ENCODE results near the gene FNIP2. TPM values are rescaled to one million over a fixed set of nuclear protein-coding genes. Genes with fewer than 3 reads are reported as not detected.
"Not testable (repeated sequence)": the region's sequence is repeated elsewhere in the genome, so short reads cannot be mapped to it uniquely, and the experiment has no call there.

FNIP2 gene
- total RNA-seq, 1 donor from 2014 or later, result 44.2 TPM

DNA sequence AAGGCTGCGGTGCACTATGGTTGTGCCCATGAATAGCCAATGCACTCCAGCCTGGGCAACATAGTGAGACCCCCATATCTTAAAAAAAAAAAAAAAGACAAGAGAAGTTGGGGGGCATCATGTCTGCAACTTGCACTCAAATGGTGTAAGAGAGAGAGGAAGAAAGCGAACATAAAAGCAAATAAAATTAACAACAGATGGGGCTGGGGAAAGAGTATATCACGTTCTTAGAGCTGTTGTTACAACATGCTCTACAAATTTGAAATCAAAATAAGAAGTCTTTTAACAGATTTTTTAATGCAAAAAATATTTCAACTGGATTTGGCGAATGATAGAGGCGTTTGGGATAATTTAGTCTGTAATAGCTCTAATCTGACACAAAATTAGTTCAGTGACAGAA is 144.9 kb downstream of the FNIP2 start:
- DNase-seq (ENCODE audit: low read depth), result no peak
- Histone ChIP-seq H3K4me3 (ENCODE audit: low read depth, low read length) (no peak overlapping the region), H3K27me3 (ENCODE audit: control insufficient read depth, insufficient read depth, low read length) (no peaks in the 10 kb centered on the region), H3K36me3 (ENCODE audit: control insufficient read depth, insufficient read depth, low read length) (no peaks in the 10 kb centered on the region)
- TF ChIP-seq, protein P1, sequence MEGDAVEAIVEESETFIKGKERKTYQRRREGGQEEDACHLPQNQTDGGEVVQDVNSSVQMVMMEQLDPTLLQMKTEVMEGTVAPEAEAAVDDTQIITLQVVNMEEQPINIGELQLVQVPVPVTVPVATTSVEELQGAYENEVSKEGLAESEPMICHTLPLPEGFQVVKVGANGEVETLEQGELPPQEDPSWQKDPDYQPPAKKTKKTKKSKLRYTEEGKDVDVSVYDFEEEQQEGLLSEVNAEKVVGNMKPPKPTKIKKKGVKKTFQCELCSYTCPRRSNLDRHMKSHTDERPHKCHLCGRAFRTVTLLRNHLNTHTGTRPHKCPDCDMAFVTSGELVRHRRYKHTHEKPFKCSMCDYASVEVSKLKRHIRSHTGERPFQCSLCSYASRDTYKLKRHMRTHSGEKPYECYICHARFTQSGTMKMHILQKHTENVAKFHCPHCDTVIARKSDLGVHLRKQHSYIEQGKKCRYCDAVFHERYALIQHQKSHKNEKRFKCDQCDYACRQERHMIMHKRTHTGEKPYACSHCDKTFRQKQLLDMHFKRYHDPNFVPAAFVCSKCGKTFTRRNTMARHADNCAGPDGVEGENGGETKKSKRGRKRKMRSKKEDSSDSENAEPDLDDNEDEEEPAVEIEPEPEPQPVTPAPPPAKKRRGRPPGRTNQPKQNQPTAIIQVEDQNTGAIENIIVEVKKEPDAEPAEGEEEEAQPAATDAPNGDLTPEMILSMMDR (IDR thresholded peaks at IDR 0.05; ENCODE audit: insufficient read depth, low read length, poor library complexity, severe bottlenecking), result no peak

DNA sequence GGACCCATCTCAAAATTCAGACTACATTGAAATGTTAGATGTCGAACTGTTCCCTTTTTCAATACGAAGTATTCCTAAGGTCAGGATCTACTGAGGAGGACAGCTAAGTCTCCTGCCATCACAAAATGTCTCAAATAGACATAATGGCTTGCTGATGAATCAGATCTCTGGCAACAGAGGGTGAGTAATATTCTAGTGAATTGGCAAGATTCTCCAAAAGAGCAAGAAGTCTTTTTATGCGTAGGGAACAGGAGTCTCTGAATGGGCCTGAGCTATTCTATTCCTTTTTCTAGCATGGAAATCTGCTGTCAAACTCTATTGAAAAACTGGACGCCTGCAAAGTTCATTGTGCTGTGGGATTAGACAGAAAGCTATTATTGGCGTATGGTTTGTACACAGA is 145.4 kb downstream of the FNIP2 start:
- Histone ChIP-seq H3K27me3 (ENCODE audit: control insufficient read depth, insufficient read depth, low read length) (no peaks in the 10 kb centered on the region), H3K36me3 (ENCODE audit: control insufficient read depth, insufficient read depth, low read length) (no peaks in the 10 kb centered on the region), H3K4me3 (ENCODE audit: low read depth, low read length) (no peak overlapping the region)
- DNase-seq (ENCODE audit: low read depth), result peak; percentile 42
- TF ChIP-seq, protein P1 (IDR thresholded peaks at IDR 0.05; ENCODE audit: insufficient read depth, low read length, poor library complexity, severe bottlenecking), result no peak

DNA sequence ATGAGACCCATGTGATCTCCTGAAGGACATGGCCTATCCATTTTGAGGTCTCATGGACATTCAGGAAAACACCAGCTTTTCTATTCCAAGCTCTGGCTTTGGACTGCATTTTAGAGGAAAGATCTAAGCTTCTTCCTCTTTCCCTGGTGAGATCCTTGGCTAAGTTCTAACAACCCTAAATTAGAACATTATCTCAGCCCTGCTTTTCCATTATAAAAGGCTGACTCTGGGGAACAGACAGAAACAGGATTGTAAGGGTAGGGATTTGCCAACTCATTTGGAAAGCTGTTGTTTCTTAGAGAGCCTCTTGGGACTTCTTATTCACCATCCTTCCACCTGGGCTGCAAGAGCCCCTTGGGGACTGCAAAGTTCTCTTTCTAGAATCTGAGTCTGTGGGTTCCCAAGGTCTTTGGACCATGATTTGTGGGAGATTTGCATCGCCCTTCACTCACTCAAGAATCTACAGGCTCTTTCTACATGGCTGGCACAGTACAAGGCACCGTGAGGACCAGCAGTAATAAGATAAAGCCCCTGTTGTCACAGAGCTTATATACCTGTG is 146.9 kb downstream of the FNIP2 start:
- DNase-seq (ENCODE audit: low read depth), result no peak
- H3K27me3 ChIP-seq (ENCODE audit: control insufficient read depth, insufficient read depth, low read length), result no peaks in the 10 kb centered on the region
- H3K4me3 ChIP-seq (ENCODE audit: low read depth, low read length), result no peak overlapping the region
- TF ChIP-seq, protein P1 (IDR thresholded peaks at IDR 0.05; ENCODE audit: insufficient read depth, low read length, poor library complexity, severe bottlenecking), result no peak
- H3K36me3 ChIP-seq (ENCODE audit: control insufficient read depth, insufficient read depth, low read length), result no peaks in the 10 kb centered on the region

DNA sequence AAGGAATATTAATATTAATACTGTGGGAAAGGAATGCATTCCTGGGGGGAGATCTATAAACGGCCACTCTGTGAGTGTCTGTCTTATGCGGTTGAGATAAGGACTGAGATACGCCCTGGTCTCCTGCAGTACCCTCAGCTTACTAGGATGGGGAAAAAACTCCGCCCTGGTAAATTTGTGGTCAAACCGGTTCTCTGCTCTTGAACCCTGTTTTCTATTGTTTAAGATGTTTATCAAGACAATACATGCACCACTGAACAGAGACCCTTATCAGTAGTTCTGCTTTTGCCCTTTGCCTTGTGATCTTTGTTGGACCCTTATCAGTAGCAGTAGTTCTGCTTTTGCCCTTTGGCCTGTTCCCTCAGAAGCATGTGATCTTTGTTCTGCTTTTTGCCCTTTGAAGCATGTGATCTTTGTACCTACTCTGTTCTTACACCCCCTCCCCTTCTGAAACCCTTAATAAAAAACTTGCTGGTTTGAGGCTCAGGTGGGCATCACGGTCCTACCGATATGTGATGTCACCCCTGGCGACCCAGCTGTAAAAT is 151.7 kb downstream of the FNIP2 start:
- DNase-seq (ENCODE audit: low read depth); H3K4me3 ChIP-seq (ENCODE audit: low read depth, low read length); H3K36me3 ChIP-seq (ENCODE audit: control insufficient read depth, insufficient read depth, low read length); H3K27me3 ChIP-seq (ENCODE audit: control insufficient read depth, insufficient read depth, low read length): not testable (repeated sequence)

DNA sequence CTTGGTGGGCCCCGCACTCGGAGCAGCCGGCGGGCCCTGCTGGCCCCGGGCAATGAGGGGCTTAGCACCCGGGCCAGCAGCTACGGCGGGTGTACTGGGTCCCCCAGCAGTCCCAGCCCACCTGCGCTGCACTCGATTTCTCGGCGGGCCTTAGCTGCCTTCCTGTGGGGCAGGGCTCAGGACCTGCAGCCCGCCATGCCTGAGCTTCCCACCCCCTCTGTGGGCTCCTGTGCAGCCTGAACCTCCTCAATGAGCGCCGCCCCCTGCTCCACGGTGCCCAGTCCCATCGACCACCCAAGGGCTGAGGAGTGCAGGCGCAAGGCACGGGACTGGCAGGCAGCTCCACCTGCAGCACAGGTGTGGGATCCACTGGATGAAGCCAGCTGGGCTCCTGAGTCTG is 158.9 kb downstream of the FNIP2 start:
- H3K36me3 ChIP-seq (ENCODE audit: control insufficient read depth, insufficient read depth, low read length); H3K27me3 ChIP-seq (ENCODE audit: control insufficient read depth, insufficient read depth, low read length); DNase-seq (ENCODE audit: low read depth); H3K4me3 ChIP-seq (ENCODE audit: low read depth, low read length): not testable (repeated sequence)

DNA sequence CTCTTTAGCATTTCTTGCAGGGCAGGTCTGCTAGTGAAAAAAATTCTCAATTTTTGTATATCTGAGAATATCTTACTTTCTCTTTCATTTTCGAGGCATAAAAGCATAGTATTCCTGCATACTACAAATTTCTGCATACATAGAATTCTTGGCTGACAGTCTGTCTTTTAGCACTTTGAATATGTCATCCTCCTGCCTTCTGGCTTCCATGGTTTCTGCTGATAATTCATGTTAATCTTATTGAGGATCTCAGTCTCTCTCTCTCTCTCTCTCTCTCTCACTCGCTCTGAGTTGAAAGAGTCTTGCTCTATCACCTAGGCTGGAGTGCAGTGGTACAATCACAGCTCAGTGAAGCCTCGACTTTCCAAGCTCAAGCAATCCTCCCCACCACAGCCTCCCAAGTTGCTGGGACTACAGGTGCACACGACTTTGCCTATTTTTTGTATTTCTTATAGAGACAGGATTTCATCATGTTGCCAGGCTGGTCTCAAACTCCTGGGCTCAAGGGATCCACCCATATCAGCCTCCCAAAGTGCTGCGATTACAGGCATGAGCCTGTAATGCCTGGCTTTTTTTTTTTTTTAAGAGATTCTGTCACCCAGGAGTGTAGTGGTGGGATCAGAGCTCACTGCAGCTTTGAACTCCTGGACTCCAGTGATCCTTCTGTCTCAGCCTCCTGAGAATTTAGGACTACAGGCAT is 161.3 kb downstream of the FNIP2 start:
- no peak for DNase-seq (ENCODE audit: low read depth)
- H3K36me3 ChIP-seq (ENCODE audit: control insufficient read depth, insufficient read depth, low read length), result no peaks in the 10 kb centered on the region
- TF ChIP-seq, protein P1 (IDR thresholded peaks at IDR 0.05; ENCODE audit: insufficient read depth, low read length, poor library complexity, severe bottlenecking), result no peak
- no peaks in the 10 kb centered on the region for H3K27me3 ChIP-seq (ENCODE audit: control insufficient read depth, insufficient read depth, low read length)
- no peak overlapping the region for H3K4me3 ChIP-seq (ENCODE audit: low read depth, low read length)

DNA sequence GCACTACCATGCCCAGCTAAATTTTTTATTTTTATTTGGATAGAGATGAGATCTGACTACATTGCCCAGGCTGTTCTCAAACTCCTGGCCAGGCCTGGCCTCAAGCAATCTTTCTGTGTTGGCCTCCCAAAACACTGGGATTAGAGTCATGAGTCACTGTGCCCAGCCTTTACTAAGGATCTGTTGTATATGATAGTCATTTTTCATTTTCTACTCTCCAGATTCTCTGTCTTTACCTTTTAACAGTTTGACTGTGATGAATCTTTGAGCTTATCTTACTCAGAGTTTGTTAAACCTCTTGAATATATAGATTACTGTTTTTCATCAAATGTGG is 161.8 kb downstream of the FNIP2 start:
- no peaks in the 10 kb centered on the region for H3K36me3 ChIP-seq (ENCODE audit: control insufficient read depth, insufficient read depth, low read length)
- no peak for DNase-seq (ENCODE audit: low read depth)
- no peak overlapping the region for H3K4me3 ChIP-seq (ENCODE audit: low read depth, low read length)
- H3K27me3 ChIP-seq (ENCODE audit: control insufficient read depth, insufficient read depth, low read length), result no peaks in the 10 kb centered on the region
- TF ChIP-seq, protein P1 (IDR thresholded peaks at IDR 0.05; ENCODE audit: insufficient read depth, low read length, poor library complexity, severe bottlenecking), result no peak
